Skin of body (tissue), 2 donors: Measurements from ENCODE around the gene SLX4. TPM values are rescaled to one million over a fixed set of nuclear protein-coding genes. Genes with fewer than 3 reads are reported as not detected.
"Not testable (repeated sequence)": the region's sequence is repeated elsewhere in the genome, so short reads cannot be mapped to it uniquely, and the experiment has no call there.

Experiments used
- DNase-seq: peaks from one replicate; lab custom pipeline; 2025; lab: John Stamatoyannopoulos, UW
- total RNA-seq: library from RNA; depleted of rRNA; stranded (reverse); fragments of >200 nt; gene quantifications from one replicate; pipeline ENCODE4 v1.2.3, GENCODE V29; 2014

Gene SLX4, protein sequence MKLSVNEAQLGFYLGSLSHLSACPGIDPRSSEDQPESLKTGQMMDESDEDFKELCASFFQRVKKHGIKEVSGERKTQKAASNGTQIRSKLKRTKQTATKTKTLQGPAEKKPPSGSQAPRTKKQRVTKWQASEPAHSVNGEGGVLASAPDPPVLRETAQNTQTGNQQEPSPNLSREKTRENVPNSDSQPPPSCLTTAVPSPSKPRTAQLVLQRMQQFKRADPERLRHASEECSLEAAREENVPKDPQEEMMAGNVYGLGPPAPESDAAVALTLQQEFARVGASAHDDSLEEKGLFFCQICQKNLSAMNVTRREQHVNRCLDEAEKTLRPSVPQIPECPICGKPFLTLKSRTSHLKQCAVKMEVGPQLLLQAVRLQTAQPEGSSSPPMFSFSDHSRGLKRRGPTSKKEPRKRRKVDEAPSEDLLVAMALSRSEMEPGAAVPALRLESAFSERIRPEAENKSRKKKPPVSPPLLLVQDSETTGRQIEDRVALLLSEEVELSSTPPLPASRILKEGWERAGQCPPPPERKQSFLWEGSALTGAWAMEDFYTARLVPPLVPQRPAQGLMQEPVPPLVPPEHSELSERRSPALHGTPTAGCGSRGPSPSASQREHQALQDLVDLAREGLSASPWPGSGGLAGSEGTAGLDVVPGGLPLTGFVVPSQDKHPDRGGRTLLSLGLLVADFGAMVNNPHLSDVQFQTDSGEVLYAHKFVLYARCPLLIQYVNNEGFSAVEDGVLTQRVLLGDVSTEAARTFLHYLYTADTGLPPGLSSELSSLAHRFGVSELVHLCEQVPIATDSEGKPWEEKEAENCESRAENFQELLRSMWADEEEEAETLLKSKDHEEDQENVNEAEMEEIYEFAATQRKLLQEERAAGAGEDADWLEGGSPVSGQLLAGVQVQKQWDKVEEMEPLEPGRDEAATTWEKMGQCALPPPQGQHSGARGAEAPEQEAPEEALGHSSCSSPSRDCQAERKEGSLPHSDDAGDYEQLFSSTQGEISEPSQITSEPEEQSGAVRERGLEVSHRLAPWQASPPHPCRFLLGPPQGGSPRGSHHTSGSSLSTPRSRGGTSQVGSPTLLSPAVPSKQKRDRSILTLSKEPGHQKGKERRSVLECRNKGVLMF (N-terminal part only)
- 3.1 TPM for total RNA-seq

DNA sequence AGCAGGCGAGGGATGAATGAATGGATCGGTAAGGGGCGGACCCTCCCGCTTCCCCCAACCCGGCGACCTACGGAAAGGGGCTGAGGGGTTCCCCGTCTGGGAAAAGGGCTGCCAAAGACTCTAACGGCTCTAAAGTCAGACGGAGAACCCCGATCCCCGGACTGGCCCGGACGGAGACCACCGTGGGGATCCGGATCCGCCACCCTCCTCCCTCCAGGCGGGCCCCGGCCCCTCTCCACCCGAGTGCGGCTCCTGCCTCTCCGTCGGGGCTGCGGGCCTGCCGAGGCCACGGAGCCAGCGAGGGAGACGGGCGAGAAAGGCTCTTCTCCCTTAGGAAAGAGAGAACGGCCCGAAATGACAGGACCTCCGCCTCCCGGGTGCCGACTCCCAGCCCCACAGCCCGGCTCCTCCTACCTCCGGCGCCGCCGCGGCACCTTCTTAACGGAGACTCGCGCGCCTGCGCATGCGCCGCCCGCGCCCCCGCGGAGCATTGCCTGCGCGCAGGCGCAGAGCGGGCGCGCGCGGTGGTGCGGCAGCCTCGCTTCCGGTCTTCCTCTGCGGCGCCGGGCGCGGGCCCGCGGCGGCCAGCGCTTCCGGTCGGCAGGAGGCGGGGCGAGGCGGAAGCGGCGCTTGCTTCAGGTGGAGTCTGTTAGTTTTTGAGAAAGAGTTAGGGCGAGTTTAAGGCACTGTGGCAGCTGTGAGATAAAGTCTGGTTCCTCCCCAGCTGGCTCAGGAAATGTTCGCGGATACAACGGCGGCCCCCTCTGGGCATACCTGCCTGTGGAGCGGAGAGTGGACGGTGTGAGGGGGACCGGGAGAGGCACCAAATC is at the start of gene SLX4:
TSS of gene SLX4 (minus strand) at position 461 of the 830 bp plus-strand sequence. CDS start 2,642 bp downstream, outside the sequence.
- DNase-seq, result peak; percentile 87

DNA sequence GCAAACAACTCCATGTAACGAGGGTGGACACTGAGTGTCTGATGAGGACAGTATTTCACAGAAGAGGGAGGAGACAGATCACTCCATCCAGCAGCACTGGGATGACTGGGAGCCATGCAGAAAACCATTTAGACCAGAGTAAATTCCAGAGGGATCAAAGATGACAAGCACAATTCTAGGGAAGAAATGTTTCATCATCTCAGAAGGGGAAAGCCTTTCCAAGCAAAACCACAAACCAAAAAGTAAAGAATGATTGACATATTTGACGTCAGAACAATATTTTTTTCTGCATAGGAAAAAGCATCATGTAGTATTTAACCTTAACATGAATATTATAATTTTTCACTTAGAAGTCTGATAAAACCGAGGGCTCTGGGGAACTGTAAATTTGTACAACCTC is 47.8 kb upstream of the SLX4 start:
- no peak for DNase-seq

DNA sequence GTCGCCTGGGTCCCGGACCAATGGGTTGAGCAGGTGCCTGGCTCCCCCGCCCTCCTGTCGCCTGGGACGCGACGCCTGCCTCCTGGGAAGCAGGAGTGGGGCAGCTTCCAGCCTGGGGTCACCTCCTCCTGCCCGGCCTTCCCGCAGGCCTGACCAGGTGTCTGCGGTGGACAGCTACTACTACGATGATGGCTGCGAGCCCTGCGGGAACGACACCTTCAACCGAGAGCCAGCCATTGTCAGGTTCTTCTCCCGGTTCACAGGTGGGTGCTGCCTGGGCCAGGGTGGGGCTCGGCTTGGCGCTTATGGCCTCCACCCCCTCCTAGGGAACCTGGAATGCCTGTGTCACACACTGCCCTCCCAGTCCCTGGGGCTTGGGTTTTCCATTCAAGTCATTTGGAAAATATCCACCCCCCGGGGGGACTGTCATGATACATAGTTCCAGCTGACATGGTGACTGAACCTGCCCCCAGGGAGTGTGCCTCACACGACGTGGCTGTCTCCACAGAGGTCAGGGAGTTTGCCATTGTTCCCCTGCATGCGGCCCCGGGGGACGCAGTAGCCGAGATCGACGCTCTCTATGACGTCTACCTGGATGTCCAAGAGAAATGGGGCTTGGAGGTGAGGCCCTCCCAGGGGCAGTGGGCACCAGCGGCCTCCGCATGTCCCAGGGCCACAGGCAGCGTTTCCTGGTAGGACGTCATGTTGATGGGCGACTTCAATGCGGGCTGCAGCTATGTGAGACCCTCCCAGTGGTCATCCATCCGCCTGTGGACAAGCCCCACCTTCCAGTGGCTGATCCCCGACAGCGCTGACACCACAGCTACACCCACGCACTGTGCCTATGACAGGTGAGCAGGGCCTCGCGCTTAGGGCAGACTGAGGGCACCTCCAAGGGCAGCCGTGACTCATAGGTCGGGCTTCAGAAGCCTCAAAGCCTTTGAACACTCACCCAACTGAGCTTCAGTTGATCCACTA is 45.4 kb upstream of the SLX4 start:
- no peak for DNase-seq

DNA sequence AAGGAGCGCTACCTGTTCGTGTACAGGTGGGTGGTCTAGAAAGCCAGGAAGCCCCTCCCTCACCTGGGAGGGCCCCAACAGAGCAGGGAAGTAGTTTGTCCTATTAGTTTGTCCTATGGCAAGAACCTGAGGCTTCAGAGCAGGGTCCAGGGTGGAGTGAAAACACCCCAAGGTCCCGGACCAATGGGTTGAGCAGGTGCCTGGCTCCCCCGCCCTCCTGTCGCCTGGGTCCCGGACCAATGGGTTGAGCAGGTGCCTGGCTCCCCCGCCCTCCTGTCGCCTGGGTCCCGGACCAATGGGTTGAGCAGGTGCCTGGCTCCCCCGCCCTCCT is 44.7 kb upstream of the SLX4 start:
- not testable (repeated sequence) for DNase-seq

DNA sequence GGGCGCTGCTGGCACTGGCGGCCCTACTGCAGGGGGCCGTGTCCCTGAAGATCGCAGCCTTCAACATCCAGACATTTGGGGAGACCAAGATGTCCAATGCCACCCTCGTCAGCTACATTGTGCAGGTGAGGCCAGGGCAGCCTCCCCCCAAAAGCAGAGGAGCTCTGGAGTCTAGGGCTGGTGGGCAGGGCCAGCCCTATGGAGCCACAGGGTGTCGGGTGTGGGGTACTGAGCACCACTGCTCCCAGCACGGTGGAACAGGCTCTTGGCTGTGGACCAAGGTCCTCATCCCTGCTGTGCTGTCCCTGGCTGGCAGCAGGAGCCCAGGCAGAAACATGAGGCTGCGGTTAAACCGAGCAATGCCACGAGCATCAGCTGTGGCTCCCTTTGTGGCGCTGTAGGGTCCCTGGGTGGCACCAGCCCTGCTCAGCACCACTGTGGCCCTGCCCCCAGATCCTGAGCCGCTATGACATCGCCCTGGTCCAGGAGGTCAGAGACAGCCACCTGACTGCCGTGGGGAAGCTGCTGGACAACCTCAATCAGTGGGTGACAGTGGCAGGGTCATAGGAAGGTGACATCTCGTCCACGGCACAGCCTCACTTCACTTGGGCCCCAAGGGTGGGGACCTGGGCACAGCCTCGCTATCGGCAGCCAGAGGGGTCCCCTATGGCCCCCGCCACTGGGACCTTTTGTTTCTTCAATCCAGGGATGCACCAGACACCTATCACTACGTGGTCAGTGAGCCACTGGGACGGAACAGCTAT is 44.2 kb upstream of the SLX4 start:
- DNase-seq, result no peak

DNA sequence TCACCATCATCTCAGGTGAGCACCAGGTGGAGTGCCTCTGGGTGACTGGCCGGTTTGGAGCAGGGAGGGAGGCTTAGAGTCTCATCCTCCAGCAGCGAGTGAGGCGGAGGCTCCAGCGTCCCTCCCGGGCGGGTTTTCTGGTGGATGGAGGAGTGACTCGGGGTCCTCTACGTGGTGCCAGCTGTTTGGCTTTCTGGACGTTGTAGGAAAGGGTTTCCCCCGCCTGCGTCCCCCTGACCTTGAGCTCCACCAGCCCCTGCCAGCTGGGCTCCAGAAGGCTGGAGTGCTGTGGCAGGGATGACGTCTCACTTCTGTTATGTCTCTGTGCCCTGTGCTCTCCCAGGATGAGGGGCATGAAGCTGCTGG is 43.6 kb upstream of the SLX4 start:
- no peak for DNase-seq

DNA sequence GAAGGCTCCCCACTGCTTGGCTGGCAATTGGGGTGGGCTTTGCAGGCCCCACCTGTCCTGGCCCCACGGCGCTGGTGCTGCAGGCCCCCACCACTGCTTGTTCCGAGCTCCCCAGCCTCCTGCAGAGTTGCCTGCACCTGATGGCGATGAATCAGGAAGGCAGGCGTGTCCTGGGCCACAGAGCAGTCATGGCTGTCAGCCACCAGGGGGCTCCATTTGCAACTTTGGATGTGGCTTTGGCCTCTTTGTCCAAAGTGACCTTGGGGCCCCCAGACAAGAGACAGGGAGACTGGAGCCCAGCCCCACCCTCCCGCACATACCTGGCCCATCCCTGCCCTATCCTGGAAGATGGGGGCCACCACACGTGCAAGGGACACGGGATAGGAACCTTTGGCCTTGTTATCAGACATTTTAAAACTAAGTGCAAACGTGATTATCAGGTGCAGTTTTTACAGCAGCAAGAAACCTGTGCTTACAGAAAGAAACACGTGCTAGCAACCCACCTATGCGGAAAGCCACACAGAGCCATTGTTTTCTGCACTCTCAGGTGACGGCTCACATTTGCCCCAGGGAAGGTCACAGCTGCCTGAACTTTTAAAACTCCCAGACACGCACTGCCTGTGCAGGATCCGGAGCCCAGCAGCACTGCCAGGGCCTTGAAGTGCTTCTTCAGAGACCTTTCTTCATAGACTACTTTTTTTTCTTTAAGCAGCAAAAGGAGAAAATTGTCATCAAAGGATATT is 43.0 kb upstream of the SLX4 start, which contains the start of gene DNASE1:
TSS of gene DNASE1 (plus strand) at position 443 of the 743 bp plus-strand sequence. CDS start 683 bp downstream, outside the sequence.
- no peak for DNase-seq

DNA sequence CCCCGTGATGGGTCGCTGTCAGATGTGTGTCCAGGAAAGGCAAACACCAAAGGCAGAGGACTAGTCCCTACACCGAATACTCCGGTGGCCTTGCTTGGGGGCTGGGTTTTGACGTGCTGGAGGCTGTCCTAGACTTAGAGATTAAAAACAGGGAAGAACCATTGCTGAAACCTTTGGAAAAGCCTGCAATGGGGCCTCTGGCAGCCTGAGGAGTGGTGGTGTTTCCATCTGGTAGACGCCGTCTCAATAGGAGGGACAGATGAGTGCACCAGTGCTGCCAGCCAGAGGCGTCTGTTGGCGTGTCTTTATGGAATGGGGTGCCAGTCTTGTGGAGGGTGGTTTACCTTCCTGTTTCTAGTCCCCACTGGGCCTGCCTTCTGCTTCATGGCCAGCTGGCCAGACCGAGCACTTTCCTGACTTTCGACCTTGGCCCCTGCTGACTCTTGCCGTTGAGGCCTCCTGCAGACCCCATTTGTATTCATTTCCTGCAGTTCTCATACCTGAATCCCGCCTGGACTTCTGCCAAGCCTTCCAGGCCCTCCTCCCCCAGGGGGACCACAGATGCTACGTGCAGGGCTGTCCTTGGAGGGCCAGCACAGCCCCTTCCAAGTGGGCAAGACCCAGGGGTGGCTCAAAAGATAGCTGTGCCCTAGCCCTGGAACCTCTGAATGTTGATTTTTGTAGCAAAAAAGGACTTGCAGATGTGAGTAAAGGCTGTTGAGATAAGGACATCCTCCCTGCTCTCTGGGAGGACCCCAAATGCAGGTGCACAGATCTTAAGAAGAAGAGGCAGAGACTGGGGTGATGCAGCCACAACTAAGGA is 41.2 kb upstream of the SLX4 start:
- DNase-seq, result no peak

DNA sequence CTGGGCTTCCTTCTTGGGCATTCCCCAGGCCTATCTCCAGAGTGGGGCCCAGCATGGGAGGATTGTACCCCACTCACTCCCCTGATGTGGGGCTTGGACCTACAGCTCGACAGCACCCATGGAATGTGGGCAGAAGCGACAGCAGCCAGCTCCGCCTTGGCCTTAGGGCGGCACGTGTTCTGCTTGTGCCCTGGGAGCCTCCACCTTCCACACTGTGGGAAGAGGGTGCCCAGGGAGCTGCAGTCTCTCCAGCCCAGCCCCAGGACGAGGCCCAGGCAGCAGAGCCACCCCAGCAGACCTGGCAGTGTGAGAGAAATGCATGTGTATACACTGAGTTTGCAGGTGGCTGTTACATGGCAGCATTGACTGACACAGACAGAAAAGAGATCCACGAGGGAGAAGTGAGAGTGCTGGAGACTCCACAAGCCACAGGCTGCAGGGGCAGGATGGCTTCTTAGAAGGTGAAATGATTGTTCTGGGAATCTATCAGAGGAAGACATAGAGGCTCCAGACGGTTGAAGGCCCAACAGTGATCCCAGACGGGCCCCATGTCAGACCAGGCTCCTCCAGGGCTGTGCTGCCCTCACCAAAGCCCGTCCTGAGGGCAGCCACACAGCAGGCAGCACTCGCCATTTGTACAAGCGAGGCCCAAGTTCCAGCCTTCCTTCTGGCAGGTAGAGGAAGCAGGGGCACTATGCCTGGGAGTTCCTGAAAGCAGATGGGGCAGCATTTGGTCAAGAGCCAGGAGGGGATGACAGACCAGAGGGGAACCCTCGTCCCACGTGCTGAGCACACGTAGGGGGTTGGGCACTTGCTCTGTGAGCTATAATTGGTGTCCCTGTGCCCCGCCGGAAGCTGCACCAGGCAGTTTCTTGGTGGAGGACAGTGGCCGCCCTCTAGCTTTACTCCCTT is 40.3 kb upstream of the SLX4 start:
- no peak for DNase-seq

DNA sequence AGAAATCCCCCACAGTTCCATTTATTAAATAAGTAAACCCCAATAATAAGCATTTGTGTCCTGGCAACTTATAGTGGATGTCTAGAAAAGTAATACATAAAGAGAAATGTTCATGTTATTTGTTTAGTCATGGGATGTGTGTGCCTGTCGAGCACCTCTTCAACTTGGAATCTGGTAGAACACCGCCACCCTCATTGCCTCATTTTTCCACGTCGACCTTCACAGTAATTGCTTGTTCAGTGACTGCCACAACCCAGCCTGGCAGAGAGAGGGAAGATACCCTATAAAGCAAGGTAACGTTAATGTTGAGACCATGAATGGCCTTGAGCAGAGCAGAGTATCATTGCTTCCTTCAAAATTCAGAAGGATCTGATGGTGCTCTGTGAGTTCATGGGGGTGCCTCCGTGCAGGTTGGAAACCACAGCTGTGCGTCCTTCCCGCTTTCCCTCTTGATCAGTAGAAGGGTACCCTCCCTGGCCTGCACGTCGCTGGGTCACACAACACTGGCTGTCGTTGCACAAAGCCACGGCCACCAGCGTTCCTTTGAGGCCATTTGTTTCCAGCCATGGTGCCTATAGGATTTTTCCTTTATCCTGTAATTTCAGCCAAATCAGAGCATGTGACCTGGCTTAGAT is 39.3 kb upstream of the SLX4 start:
- no peak for DNase-seq

DNA sequence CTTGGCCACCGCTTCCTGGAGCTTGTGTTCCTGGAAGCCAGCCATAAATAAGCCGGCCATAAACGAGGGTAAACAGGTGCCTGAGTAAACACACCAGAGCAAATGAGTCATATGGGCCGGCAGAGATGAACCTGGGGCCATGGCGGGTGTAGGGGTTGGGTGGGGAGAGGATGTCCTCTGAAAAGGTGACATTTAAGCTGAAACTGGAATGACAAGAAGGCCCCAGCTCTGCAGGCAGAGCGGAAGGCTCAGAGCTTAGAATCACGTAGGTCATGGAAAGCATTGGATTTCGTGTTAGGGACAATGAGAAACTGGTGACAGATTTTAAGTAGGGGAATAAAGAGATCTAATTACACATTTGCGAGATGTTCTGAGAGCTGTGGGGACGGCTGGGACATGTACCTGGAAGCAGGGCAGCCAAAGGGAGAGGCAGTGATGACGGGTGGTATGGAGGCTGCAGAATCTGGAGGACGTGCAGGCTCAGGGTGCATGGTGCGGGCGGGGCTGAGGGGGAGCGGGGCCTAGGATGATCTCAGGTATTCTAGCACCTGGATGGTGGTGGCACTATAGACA is 35.0 kb upstream of the SLX4 start:
- DNase-seq, result no peak

DNA sequence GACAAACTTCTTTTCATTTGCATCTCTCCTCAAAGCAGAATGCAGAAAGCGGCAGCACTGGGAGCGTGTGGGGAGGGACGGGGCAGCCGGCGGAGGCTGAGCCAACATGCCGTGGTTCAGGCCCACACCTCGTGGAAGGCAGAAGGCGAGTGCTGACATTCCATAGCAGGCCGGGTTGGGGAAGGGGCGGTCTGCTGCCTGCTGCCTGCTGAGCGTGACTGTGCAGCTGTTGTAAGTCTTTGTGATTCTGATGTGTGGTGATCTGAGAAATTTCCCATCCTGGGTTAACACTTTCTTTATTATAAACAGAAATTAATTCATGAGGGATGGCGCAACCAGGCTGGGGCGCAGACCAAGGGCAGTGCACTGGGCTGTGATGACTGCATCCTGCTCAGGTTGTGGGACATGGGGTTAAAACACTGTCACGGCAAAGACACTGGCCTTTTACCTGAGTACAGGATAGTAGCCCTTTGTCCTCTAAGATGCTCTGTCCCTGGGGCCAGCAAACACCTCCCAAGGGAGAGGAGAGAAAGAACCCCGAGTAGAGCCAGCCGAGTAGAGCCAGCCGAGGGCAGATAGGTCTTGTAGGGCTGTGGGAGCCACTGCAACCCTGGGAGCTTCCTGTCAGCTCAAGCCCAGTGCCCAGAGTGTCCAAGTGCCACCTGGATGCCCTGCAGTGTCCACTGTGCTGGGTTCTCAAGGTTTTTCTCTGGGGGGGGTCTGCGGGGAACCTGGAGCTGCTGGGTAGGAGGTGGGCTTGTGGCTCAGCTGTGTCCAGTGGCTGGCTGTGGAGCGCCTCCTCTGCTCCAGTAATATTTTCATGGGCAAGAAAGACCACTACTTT is 34.3 kb upstream of the SLX4 start:
- no peak for DNase-seq

DNA sequence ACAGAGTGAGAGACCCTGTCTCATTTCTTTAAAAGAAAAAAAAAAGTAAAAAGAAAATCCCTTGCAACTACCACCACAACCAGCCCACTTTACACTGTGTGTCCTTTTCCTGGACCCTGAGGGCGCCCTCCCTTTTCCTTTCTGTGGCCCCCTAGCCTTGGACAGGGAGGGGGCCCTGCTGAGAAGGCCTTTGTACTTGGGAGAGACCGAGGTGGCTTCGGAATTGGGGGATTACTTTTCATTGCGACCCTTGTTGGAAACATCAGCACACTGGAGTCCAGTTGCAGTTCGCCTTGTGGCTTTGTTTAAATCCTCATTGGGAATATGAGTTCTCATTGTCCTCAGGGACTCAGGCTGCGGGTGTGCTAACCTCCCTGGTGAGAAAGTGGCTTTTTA is 33.7 kb upstream of the SLX4 start:
- DNase-seq, result no peak

DNA sequence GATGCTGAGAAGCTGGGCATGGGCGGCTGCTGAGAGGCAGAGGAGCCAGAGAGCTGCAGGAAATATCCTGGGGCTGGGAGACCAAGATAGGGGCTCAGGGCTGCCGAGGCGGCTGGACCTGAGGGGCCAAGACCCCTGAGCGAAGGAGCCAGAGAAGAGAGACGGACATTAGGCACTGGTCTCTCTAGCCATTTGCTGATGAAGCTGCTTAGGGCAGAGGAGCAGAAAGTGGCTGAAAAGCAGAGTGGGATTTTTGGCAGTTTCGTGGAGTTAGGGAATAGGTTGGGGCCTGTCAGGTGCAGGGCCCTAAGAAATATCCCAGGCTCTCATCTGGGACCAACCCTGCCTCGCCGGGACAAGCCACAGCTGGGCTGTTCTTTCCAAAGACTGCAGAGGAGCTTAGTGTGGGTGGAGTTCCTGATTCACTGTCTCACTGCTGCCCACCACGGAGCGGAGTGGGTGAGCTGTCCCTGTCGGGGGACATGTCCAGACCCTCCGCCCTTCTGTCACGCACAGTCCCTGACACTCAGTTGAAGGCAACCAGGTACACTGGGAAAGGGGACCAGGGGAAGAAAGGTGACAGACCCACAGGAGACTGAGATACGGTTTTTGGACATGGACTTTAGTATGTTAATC is 31.8 kb upstream of the SLX4 start:
- no peak for DNase-seq
